ENCODE measurements around the gene RLN3. TPM values are rescaled to one million over a fixed set of nuclear protein-coding genes. Genes with fewer than 3 reads are reported as not detected.
A peak's percentile ranks its signal among the peaks of the same experiment; 100 is the strongest.

RLN3 gene
- total RNA-seq, 2 donors from 2014 or later, result not detected

- DNase-seq (ENCODE audit: low spot score), result no peak
- intact Hi-C loops (cut with DNase I), result loop anchor here in 1 of 2 donors (5.0 kb wide), 2 partner anchors 188 to 468 kb away; no protein-coding TSS in a partner anchor
These were observed 42.5 kb downstream of the RLN3 start for GRCh38 chr19:14070268-14071050.

GRCh38 chr19:14072535-14073260 lies 44.8 kb downstream of the RLN3 start, which contains the start of gene MISP3:
Gene MISP3 (plus strand): TSS chr19:14072786. CDS start chr19:14073310, 524 bp downstream.
- no peak for DNase-seq (ENCODE audit: low spot score)
- intact Hi-C loops (cut with DNase I), result loop anchor here (1.0 to 5.0 kb wide), 3 partner anchors 190 to 470 kb away; no protein-coding TSS in a partner anchor

GRCh38 chr19:14073261-14073924 lies 45.4 kb downstream of the RLN3 start:
- peak; percentile 93 for DNase-seq (ENCODE audit: low spot score)
- intact Hi-C loops (cut with DNase I), result loop anchor here (1.0 to 5.0 kb wide), 3 partner anchors 191 to 471 kb away; no protein-coding TSS in a partner anchor

- intact Hi-C loops (cut with DNase I), result loop anchor here (1.0 to 5.0 kb wide), 3 partner anchors 192 to 472 kb away; no protein-coding TSS in a partner anchor
- DNase-seq (ENCODE audit: low spot score), result no peak
These were observed 46.2 kb downstream of the RLN3 start for GRCh38 chr19:14073925-14074838.

GRCh38 chr19:14078411-14078810 lies 50.5 kb downstream of the RLN3 start:
- intact Hi-C loops (cut with DNase I), result no loop called here
- no peak for DNase-seq (ENCODE audit: low spot score)

Other genes with a start within 250 kb of the RLN3 start
- gene ZSWIM4, start 232.7 kb upstream of the RLN3 start, total RNA-seq, result 1 to 10 TPM; 2.5 to 7.8 TPM
- under 1 TPM in 1 of 2 donors, not detected in 1; 1.00 TPM for gene NANOS3, start 151.0 kb upstream of the RLN3 start, total RNA-seq
- 1 to 10 TPM; 1.2 to 2.0 TPM for gene BRME1, start 122.0 kb upstream of the RLN3 start, total RNA-seq
- gene CC2D1A, start 121.9 kb upstream of the RLN3 start, total RNA-seq, result 10 to 100 TPM; 16.8 to 22.6 TPM
- 1 to 10 TPM; 2.4 to 8.7 TPM for gene PODNL1, start 89.7 kb upstream of the RLN3 start, total RNA-seq
- 10 to 100 TPM; 18.8 to 21.0 TPM for gene DCAF15, start 75.6 kb upstream of the RLN3 start, total RNA-seq
- gene RFX1, start 21.8 kb upstream of the RLN3 start, total RNA-seq, result 1 to 10 TPM; 7.5 to 7.8 TPM
- gene IL27RA, start 3.6 kb downstream of the RLN3 start, total RNA-seq, result 1 to 10 TPM; 3.6 to 5.3 TPM
- gene PALM3, start 33.9 kb downstream of the RLN3 start, total RNA-seq, result under 1 TPM in 1 of 2 donors, not detected in 1; 0.74 TPM
- 1 to 10 TPM; 1.0 to 1.4 TPM for gene MISP3, start 44.6 kb downstream of the RLN3 start, total RNA-seq
- not detected for gene C19orf67, start 57.6 kb downstream of the RLN3 start, total RNA-seq
- 10 to 100 TPM; 22.7 to 23.6 TPM for gene SAMD1, start 62.6 kb downstream of the RLN3 start, total RNA-seq
- gene PRKACA, start 89.6 kb downstream of the RLN3 start, total RNA-seq, result 100 to 1,000 TPM; 101 to 103 TPM
- gene ASF1B, start 108.4 kb downstream of the RLN3 start, total RNA-seq, result under 1 TPM; 0.33 to 0.37 TPM
- gene ADGRL1, start 178.0 kb downstream of the RLN3 start, total RNA-seq, result 10 to 100 TPM; 22.5 to 25.8 TPM

All from posterior vena cava (tissue), 2 donors.